HG03354 (cell line): Measurements from ENCODE around the gene S100A8.
"Not testable (repeated sequence)": the region's sequence is repeated elsewhere in the genome, so short reads cannot be mapped to it uniquely, and the experiment has no call there.

ENCODE experiments used
- ATAC-seq: cut with Tn5 transposase; IDR thresholded peaks from one replicate; pipeline ENCODE4 v1.9.1; 2021; ENCODE audit warnings: mild to moderate bottlenecking; ENCODE audit not compliant: unreplicated experiment, poor library complexity, severe bottlenecking

S100A8 gene

GRCh38 chr1:153352523-153352922, 38.4 kb downstream of the S100A8 start:
- peak; percentile 59 for ATAC-seq

GRCh38 chr1:153350321-153350957, 40.4 kb downstream of the S100A8 start:
- no peak for ATAC-seq

DNA sequence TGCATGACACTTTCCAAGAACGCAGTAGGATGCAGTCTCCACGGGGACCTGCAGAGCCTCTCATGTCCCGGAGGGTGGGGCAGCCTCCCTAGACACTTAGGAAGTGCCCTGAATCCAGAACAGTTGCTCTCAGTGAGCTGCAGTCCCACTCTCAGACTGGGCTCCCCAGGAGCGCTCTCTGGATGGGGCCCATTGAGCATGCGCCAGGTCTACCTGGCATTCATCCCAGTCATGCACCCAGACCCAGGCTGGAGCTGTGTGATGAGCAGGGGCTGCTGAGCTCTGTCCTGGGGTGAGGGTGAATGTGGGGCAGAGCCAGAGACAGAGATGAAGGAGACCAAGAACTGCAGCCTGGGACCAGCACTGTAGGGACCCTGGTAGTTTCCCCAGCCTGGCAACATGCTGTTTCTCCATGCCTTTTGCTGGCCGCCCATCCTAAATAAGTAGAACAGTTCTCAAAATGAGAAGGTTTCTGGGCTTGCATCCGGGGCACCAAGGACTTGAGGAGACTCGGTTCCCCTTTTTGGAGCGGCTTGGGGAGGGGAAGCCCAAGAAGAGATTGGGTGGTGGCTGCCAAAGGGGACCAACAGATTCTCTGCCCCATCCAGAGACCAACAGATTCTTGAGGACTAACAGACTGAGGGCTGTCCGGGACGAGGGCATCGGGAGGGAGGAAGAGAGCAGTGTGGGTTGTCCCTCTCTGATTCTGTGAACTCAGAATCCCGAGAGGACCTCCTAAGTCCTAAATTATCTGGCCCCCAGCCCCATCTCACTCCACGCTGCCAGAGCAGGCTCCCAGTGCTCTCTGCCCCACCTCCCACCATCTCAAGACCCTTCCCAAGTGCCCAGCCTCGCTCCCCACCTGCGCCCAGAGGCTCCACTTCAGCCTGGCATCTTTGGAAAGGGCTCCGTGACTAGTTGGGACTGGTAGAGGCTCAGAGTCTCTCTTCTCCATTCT, 41.2 kb downstream of the S100A8 start:
- no peak for ATAC-seq

- no peak for ATAC-seq
These were observed 42.1 kb downstream of the S100A8 start, which contains the start of gene PGLYRP4 for GRCh38 chr1:153348511-153349362. Gene PGLYRP4, minus strand, starts transcription at chr1:153348841. Its CDS starts 909 bp downstream, at chr1:153347932.

DNA sequence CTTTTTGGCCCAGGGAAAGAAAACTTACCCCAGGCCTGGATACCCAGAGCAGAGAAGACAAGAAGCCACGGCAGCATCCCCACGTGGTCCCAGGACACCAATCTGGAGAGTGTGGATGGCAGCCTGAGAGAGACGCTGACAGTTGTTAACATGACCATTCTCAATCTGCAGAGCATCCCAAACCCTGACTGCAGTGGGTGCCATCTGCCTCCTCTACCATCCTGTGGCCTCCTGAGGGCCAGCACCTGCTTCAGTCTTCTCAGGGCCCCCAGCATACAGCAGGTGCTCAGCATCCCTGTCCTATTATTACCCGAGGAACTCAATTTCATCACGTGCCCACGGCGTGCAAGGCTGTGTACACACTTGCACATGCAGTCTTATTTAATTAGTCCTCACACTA, 43.0 kb downstream of the S100A8 start:
- ATAC-seq, result no peak

DNA sequence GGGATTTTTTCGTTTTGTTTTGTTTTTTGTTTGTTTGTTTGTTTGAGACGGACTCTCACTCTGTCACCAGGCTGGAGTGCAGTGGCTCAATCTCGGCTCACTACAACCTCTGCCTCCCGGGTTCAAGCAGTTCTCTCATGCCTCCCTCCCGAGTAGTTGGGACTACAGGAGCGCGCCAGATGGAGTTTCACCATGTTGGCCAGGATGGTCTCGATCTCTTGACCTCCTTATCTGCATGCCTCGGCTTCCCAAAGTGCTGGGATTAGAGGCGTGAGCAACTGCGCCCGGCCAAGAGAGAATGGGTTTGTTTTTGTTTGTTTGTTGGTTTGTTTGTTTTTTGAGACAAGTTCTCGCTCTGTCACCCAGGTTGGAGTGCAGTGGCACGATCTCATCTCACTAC, 43.8 kb downstream of the S100A8 start:
- not testable (repeated sequence) for ATAC-seq

GRCh38 chr1:153346077-153346723, 44.7 kb downstream of the S100A8 start:
- no peak for ATAC-seq

DNA sequence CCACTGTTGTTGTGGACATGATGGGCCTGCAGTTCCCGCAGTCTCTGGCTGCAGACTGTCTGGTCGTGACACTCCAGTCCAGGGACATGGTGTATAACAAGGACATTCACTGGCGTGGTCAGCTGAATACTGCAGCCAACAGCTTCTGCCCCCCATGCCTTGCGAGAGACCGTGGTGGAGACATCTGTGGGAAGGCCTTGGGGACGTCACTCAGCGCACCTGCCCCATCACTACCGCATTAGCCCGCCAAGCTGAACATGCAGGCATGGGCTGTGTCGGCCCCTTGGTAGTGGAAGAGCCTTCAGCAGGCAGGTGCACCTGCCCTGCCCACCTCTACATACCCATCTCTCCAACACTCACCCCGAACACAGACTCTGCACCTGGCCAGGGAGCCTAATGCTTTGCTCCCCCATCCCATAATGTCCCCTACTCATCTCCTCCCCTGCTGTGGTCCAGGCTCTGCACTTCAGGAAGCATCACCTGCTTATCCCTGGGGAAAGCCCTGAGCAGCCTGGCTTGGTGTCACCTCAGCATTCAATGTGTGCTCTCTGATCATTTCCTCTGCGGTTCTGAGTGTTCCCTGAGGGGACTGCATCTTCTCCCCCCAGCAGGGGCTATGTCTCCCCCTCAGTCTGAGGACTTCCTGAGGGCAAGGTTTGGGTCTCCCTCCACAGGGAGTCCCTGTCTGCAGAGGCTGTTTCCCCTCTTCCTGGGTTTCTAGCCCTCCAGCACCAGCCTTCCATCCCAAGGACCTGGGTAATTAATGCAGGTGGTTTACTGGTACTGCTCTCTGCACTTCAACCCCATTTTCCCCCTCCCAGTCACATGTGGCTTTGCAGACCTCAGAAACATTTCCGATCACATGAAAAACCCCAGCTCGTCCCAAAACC, 45.4 kb downstream of the S100A8 start:
- ATAC-seq, result no peak

- ATAC-seq, result no peak
These were observed 46.2 kb downstream of the S100A8 start for GRCh38 chr1:153344718-153345025.

- ATAC-seq, result no peak
These were observed 46.8 kb downstream of the S100A8 start for GRCh38 chr1:153343811-153344717.

GRCh38 chr1:153343040-153343681, 47.7 kb downstream of the S100A8 start:
- no peak for ATAC-seq

DNA sequence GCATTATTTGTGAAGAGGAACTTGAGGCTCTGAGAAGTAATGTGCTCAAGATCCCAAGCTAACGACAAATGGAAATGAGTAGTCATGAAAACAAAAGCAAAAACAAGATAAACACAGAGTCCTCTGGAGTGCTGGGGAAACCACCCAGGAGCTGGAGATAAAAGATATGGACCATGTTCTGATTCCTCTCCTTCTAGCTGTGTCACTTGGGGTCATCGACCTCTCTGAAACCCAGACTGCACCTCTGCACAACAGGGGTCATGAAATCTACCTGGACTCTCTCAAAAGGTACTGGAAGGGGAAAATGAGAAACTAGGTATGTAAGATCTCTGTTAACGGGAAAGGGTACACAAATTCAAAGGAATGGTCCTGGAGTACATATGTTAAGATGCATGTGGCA, 48.7 kb downstream of the S100A8 start:
- no peak for ATAC-seq

GRCh38 chr1:153341431-153341934, 49.4 kb downstream of the S100A8 start:
- ATAC-seq, result no peak

GRCh38 chr1:153340356-153340755, 50.5 kb downstream of the S100A8 start:
- no peak for ATAC-seq
